HG03039 (cell line): ENCODE data around the gene HSFY2.
"Not testable (repeated sequence)": the region's sequence is repeated elsewhere in the genome, so short reads cannot be mapped to it uniquely, and the experiment has no call there.

Experiments
- ATAC-seq: cut with Tn5 transposase; IDR thresholded peaks from one replicate; pipeline ENCODE4 v1.9.1; 2021; ENCODE audit warnings: mild to moderate bottlenecking, moderate library complexity; ENCODE audit not compliant: unreplicated experiment

Gene HSFY2, protein sequence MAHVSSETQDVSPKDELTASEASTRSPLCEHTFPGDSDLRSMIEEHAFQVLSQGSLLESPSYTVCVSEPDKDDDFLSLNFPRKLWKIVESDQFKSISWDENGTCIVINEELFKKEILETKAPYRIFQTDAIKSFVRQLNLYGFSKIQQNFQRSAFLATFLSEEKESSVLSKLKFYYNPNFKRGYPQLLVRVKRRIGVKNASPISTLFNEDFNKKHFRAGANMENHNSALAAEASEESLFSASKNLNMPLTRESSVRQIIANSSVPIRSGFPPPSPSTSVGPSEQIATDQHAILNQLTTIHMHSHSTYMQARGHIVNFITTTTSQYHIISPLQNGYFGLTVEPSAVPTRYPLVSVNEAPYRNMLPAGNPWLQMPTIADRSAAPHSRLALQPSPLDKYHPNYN

DNA sequence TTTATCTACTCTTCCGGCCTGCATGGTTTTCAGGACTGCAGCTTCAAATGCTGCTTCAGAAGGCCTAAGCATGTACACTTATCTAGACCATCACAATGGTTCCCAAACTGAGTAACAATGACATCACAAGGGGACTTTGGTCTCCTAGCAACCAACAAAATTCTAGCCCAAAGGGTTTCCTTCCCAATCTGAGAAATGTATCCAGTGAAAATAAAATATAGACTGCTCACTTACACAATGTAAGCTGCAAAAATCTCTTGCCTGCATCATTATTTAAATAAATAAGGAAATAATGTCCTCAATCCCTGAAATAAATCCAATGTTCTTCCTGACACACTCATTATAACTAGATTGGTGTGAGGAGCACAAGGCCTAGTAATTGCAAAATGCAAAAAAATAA lies at the start of gene HSFY2:
TSS of gene HSFY2 (minus strand) at position 101 of the 400 bp plus-strand sequence. CDS start 117 bp downstream, outside the sequence.
- ATAC-seq, result not testable (repeated sequence)

DNA sequence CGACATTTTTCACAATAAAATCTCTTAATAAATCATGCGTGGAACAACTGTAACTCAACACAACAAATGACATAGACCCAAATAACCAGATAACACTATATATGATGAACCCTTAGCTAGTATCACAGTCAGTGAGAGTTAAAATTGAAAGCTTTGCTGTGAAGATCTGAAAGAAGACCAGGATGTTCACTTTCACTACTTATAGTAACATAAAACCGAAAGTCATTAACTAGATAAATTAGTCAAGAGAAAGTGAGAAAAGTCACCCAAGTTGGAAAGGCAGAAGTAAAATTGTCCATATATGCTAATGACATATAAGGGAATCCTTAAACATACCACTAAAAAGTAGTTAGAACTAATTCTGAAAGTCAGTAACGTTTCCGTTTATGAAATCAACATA lies 42.2 kb upstream of the HSFY2 start:
- ATAC-seq, result not testable (repeated sequence)

DNA sequence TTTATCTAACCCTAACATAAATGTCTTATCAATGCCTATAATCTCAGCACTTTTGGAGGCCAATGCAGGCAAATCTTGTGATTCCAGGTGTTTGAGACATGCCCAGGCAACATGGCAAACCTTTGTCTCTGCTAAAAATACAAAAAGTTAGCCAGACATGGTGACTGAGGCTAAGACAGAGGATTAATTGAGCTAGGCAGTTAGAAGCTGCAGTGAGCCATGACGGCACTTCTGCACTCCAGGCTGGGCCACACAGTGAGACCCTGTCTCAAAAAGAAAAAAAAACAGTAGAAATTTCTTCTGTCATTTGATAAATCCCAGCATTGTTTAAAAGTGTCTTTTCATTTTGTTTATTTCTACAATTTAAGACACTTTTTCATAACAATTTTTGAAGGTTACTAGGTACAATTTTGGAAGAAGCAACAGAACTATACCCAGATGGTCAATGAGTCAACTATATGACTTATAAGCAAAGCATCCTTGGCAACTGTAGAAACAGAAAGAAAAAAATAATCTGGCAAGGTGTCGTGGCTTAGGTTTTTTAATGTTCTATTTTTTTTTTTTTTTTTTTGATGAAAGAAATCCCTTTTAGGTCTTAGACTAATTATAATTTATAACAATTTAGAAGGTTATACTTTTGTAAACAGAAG lies 15.3 kb upstream of the HSFY2 start:
- ATAC-seq, result not testable (repeated sequence)

DNA sequence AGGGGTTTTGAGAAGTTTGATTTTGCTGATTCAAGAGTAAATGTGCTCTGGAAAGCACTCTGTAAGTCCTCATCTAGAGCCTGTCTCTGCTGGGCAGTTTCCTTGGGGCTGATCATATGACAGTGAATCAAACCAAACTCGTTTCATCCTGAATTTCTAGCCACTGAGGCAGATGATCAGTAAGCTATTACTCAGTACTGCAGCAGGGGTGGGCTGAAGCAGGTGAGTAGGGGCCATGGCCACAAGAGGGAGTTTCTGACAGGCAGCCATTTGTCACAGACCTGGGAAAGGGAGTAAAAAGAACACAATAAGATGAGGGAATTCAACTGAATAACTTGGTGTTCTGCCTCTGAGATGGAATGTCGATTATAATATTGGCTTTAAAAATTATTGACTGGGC lies 19.5 kb downstream of the HSFY2 start:
- not testable (repeated sequence) for ATAC-seq

DNA sequence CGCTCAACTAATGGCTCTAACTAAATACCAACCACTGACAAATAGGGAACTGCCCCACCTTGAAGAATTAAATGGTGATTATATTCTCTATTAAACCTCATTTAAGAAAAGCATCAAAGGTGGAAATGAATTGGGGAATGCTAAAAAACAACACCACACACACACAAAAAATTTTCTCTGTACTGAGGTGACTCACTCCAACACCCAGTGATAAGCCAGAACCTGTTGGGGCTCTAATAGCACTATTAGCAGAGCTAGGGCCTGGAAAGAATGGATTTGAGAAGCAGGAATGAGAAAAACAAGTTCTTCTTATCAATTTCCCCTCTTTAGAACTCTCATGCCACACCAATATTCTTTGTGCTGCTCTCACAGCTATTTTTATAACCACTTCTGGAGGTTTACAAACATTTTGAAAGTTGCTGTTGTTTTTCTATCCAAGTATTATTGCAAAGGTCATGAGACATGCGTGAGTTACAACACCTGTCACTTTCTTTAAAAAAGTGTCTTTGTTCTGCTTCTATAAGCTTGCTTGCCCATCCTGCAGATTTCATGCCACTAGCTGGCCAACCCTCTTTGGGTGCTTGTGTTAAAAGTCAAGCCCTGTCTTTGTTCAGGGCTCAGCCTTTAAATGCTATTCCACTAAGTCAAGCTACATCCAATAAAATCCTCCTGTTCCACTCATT lies 20.3 kb downstream of the HSFY2 start:
- ATAC-seq, result peak; percentile 49

DNA sequence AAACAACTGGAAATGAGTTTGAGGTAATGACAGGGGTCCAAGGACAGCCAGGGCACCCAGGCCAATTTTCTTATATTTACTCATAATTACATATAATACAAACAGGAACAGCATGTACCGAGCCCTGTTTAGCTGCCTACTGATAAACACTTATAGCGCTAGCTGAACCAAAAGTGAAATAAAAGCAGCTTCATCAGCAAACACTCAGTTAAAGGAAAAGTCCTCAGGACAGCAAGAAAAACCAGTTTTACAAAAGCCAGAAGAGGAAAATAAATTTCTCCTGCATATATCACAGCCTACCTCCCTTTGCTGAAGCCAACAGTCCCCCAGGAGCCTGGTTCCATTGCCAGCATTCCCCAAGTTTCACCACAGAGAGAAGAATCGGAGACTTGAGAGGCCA lies 49.8 kb downstream of the HSFY2 start:
- not testable (repeated sequence) for ATAC-seq
